DOHH2 (cell line): ENCODE data around the gene GP9.

ENCODE experiments used
- H3F3A ChIP-seq: fragments of 200-600 bp; sonication (generic), shearing (Covaris generic); 2 replicates; pipeline ENCODE4 v1.6.0; 2016; ENCODE audit warnings: antibody characterized with exemption, mild to moderate bottlenecking; ENCODE audit not compliant: control insufficient read depth, insufficient read depth
- H3K27ac ChIP-seq: fragments of 200-600 bp; sonication (generic); 2 replicates; pipeline ENCODE4 v1.5.1; 2014; ENCODE audit warnings: low read depth, mild to moderate bottlenecking, low read length, moderate library complexity
- H3K27me3 ChIP-seq: fragments of 200-600 bp; sonication (generic); 2 replicates; pipeline ENCODE4 v1.6.1; 2014; ENCODE audit warnings: mild to moderate bottlenecking, low read length, mixed read lengths; ENCODE audit not compliant: control insufficient read depth
- H3K36me3 ChIP-seq: fragments of 200-600 bp; sonication (generic); 2 replicates; pipeline ENCODE4 v1.6.1; 2014; ENCODE audit warnings: mild to moderate bottlenecking, low read length, moderate library complexity, mixed read lengths; ENCODE audit not compliant: control insufficient read depth
- H3K4me1 ChIP-seq: fragments of 200-600 bp; sonication (generic); 2 replicates; pipeline ENCODE4 v1.6.1; 2014; ENCODE audit warnings: mild to moderate bottlenecking, low read length, mixed read lengths; ENCODE audit not compliant: control insufficient read depth
- H3K4me2 ChIP-seq: fragments of 200-600 bp; sonication (generic); 2 replicates; pipeline ENCODE4 v1.6.0; 2014; ENCODE audit warnings: mild to moderate bottlenecking, low read length, moderate library complexity
- H3K4me3 ChIP-seq: fragments of 200-600 bp; sonication (generic); 2 replicates; pipeline ENCODE4 v1.5.1; 2014; ENCODE audit warnings: mild to moderate bottlenecking, low read length, mixed read lengths
- H3K79me2 ChIP-seq: fragments of 200-600 bp; sonication (generic); 2 replicates; pipeline ENCODE4 v1.6.1; 2014; ENCODE audit warnings: mild to moderate bottlenecking, low read length, mixed read lengths; ENCODE audit not compliant: control insufficient read depth
- H3K9me2 ChIP-seq: fragments of 200-600 bp; sonication (generic); replicated peaks from 2 replicates; pipeline ENCODE4 v1.6.1; 2014; ENCODE audit warnings: mild to moderate bottlenecking, low read length, mixed read lengths; ENCODE audit not compliant: control insufficient read depth
- H3K9me3 ChIP-seq: fragments of 200-600 bp; sonication (generic); 2 replicates; pipeline ENCODE4 v1.6.1; 2014; ENCODE audit warnings: antibody characterized with exemption, low read length, mixed read lengths; ENCODE audit not compliant: control insufficient read depth, insufficient read depth
- H4K20me1 ChIP-seq: fragments of 200-600 bp; sonication (generic); 2 replicates; pipeline ENCODE4 v1.6.0; 2014; ENCODE audit warnings: low read depth, mild to moderate bottlenecking, antibody characterized with exemption, low read length, moderate library complexity; ENCODE audit not compliant: control insufficient read depth, insufficient read depth
- EZH2phosphoT487 ChIP-seq: fragments of 200-600 bp; sonication (generic); IDR thresholded peaks from 2 replicates; pipeline ENCODE4 v1.6.1; 2017; ENCODE audit warnings: borderline replicate concordance, mild to moderate bottlenecking, antibody characterized with exemption, low read length, moderate library complexity, mixed read lengths
- TF ChIP-seq, protein P1 (sequence below): fragments of 200-600 bp; sonication (generic); IDR thresholded peaks from one replicate; pipeline ENCODE4 v1.5.1; 2014; ENCODE audit warnings: antibody characterized with exemption, mild to moderate bottlenecking, low read depth, low read length; ENCODE audit not compliant: poor library complexity, severe bottlenecking

Gene GP9

DNA sequence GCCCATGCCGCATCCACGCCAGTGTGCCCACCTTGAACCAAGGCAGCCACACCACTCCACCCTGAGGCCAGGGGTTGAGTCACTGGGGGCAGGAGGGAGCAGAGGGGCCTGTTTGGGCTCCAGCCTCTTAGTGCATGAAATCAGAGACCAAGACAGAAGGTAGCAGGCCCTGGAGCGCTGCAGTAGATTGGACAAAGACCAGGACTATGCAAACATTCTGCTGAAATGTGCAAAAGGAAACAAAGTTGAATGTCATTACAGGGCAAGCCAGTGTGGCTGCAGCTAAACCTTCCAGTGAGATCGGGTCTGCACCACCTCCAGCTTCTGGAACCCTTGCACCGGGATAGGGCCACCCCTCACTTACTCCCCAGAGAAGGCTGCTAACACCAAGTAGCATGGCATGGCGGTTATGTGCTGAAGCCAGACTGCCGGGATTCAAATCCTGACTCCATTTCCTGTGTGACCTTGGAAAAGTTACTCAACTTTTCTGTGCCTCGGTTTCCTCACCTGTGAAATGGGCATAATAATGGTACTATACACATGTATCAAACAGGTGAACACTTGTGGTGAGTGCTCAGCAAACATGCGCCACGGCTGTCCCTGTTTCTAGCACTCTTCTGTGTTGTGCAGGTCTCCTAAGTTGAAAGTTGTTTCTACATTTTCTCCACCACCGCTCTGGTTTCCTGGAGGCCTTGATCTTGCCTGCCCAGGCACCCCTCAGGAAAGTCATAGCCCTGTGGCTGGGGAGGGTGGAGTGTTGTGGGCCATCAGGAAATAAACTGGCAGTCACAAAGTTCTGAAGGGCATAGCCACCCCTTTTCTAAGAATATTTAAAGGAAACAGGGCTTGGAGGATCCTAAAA is 25.0 kb upstream of the GP9 start:
- no peaks in the 10 kb centered on the region for H3K9me3 ChIP-seq
- no peaks in the 10 kb centered on the region for H3K9me2 ChIP-seq
- no peaks in the 10 kb centered on the region for H3K36me3 ChIP-seq
- no peak for TF ChIP-seq EZH2phosphoT487
- TF ChIP-seq, protein P1, sequence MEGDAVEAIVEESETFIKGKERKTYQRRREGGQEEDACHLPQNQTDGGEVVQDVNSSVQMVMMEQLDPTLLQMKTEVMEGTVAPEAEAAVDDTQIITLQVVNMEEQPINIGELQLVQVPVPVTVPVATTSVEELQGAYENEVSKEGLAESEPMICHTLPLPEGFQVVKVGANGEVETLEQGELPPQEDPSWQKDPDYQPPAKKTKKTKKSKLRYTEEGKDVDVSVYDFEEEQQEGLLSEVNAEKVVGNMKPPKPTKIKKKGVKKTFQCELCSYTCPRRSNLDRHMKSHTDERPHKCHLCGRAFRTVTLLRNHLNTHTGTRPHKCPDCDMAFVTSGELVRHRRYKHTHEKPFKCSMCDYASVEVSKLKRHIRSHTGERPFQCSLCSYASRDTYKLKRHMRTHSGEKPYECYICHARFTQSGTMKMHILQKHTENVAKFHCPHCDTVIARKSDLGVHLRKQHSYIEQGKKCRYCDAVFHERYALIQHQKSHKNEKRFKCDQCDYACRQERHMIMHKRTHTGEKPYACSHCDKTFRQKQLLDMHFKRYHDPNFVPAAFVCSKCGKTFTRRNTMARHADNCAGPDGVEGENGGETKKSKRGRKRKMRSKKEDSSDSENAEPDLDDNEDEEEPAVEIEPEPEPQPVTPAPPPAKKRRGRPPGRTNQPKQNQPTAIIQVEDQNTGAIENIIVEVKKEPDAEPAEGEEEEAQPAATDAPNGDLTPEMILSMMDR, result no peak
- no peaks in the 10 kb centered on the region for H3K27me3 ChIP-seq
- no peaks in the 10 kb centered on the region for H3K4me1 ChIP-seq
- H3K27ac ChIP-seq, result no peak overlapping the region
- H3K4me2 ChIP-seq, result no peak overlapping the region
- H3F3A ChIP-seq, result no peaks in the 10 kb centered on the region
- H3K4me3 ChIP-seq, result no peak overlapping the region
- H4K20me1 ChIP-seq, result no peaks in the 10 kb centered on the region
- no peaks in the 10 kb centered on the region for H3K79me2 ChIP-seq

DNA sequence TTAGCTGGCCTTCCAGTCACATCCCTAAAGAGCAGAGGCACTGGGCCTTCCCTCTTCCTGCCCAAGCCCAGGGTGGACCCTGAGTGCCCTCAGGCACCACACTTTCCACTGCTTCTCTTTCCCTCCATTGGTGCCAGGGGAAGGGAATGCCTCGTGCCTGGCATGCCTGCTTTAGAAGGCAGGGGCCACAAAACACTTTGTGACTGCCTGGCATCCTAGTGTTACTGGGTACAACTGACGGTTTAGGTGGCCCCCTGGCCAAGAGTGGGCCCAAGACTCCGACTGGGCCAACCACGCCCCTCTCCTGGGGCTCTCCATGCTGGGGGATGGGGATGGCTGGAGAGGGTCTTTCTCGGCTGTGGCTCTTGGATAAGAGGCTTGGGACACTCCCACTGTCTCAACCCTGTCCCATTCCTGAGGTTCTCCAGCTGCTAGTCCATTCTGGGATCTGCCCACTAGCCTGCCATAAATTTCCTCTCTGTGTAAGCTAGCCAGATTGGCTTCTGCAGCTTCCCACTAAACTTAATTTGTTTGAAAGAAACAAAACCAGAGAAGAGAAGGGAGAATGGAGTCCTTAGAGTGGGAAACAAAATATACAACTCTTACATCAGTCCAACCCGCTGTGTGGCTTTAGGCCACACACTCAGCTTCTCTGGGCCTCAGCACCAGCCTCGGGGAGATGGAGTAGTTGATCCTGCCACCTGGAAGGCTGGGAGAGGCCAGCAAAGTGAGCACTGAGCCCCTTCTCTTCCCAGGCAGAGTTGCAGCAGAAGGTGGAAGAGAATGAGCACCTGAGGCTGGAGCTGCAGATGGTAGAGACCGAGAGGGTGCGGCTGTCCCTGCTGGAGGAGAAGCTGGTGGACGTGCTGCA is 24.1 kb upstream of the GP9 start:
- H3K9me3 ChIP-seq, result no peaks in the 10 kb centered on the region
- no peaks in the 10 kb centered on the region for H3K9me2 ChIP-seq
- no peaks in the 10 kb centered on the region for H3K4me1 ChIP-seq
- no peaks in the 10 kb centered on the region for H3K79me2 ChIP-seq
- no peak overlapping the region for H3K4me3 ChIP-seq
- H3K27me3 ChIP-seq, result no peaks in the 10 kb centered on the region
- H3K27ac ChIP-seq, result no peak overlapping the region
- H3K36me3 ChIP-seq, result no peaks in the 10 kb centered on the region
- no peak overlapping the region for H3K4me2 ChIP-seq
- H4K20me1 ChIP-seq, result no peaks in the 10 kb centered on the region
- TF ChIP-seq, protein P1, result no peak
- TF ChIP-seq EZH2phosphoT487, result no peak
- no peaks in the 10 kb centered on the region for H3F3A ChIP-seq

DNA sequence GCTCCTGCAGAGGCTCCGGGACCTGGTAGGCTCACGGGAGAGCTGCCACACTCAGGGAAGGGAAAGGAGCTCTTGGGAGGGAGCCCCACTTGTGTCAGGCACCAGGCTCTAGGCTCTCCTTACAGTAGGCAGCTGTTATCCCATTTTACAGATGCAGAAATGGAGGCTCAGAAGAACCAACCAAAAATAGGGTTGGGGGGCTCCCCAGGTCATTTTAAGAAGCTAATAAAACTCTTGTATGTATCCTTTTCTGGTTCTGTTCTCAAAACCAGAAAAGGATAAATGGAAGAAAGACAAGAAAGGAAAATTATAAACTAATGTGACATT is 23.5 kb upstream of the GP9 start:
- H3K4me1 ChIP-seq, result no peaks in the 10 kb centered on the region

More for the DNA sequence above, 23.5 kb upstream of the GP9 start:
- H3K4me3 ChIP-seq, result no peak overlapping the region
- H3K27me3 ChIP-seq, result peaks cover 3% of the 10 kb centered on the region
- no peaks in the 10 kb centered on the region for H4K20me1 ChIP-seq
- no peak overlapping the region for H3K27ac ChIP-seq
- H3K79me2 ChIP-seq, result no peaks in the 10 kb centered on the region
- H3F3A ChIP-seq, result no peaks in the 10 kb centered on the region
- TF ChIP-seq, protein P1, result no peak
- no peak for TF ChIP-seq EZH2phosphoT487
- H3K9me2 ChIP-seq, result no peaks in the 10 kb centered on the region
- no peaks in the 10 kb centered on the region for H3K36me3 ChIP-seq
- H3K9me3 ChIP-seq, result no peaks in the 10 kb centered on the region
- no peak overlapping the region for H3K4me2 ChIP-seq
